ENCODE results near the gene STYXL2. TPM values are rescaled to one million over a fixed set of nuclear protein-coding genes. Genes with fewer than 3 reads are reported as not detected.

Gene STYXL2
- total and polyA plus RNA-seq, 8 donors, result 0.12 to 1.3 (median 0.66) TPM; not detected in 1

DNA sequence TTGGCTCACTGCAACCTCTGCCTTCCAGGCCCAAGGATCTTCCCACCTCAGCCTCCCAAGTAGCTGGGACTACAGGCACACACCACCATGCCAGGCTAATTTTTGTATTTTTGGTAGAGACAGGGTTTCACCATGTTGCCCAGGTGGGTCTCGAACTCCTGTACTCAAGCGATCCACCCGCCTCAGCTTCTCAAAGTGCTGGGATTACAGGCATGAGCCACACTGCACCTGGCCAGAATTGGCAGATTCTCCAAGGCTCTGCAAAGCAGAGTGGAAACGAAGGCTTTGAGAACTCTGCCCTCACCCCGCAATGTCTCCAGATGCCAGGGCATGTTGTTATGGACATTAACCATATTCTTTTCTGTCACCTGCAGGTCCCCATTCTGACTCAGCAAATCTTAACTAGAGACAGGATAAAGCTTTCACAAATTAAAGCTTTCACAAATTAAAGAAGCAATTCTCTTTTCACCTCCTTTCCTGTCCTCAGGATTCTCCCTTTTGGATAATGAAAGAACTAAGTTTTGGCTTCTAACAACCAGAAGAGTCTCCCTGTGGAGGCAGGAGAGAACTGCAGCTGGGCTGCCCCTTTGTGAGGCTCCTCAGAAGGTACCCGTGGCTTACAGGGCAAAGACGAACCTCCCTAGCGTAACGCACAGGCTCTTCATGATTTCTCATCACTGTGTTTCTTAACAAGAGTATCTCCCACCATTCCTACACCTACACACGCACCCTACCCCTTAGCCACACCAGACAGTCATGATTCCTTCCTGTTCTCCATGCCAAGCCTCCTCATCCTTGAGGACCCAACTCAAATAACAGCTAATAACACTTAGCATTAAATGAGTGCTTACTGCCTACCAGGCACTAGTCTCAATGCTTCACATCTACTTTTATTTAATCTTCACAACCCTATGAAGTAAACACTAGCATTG is 33.5 kb upstream of the STYXL2 start:
- Histone ChIP-seq H3K27ac (no peak overlapping the region), H3K4me1 (peaks cover 3 to 6% of the 10 kb centered on the region in 2 donors), H3K36me3 (no peaks in the 10 kb centered on the region), H3K4me3 (no peak overlapping the region), H3K9me3 (no peaks in the 10 kb centered on the region), H3K27me3 (no peaks in the 10 kb centered on the region)
- ATAC-seq (no peak), DNase-seq (no peak)
- intact Hi-C loops (cut with DNase I), result loop anchor here in 1 of 2 donors (10.0 kb wide), 2 partner anchors 154 to 384 kb away; no protein-coding TSS in a partner anchor
- TF ChIP-seq, protein P1, sequence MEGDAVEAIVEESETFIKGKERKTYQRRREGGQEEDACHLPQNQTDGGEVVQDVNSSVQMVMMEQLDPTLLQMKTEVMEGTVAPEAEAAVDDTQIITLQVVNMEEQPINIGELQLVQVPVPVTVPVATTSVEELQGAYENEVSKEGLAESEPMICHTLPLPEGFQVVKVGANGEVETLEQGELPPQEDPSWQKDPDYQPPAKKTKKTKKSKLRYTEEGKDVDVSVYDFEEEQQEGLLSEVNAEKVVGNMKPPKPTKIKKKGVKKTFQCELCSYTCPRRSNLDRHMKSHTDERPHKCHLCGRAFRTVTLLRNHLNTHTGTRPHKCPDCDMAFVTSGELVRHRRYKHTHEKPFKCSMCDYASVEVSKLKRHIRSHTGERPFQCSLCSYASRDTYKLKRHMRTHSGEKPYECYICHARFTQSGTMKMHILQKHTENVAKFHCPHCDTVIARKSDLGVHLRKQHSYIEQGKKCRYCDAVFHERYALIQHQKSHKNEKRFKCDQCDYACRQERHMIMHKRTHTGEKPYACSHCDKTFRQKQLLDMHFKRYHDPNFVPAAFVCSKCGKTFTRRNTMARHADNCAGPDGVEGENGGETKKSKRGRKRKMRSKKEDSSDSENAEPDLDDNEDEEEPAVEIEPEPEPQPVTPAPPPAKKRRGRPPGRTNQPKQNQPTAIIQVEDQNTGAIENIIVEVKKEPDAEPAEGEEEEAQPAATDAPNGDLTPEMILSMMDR (IDR thresholded peaks at IDR 0.05), result no peak

DNA sequence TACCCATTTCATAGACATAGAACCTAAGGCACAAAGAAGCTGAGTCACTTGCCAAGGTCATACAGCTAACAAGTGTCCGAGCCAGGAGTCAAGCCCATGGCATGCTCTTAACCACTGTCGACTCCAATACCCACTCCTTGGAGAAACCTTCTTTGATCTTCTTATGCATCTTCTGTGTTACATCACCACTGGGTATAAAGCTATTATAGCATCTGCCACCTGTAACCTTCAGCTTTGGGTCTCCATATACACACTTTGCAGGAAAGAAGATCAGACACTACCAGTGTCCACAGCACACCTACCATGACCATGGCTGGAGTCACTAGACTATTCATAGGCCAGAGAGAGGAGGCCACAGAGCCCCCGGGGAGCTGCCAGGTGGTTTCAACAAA is 32.8 kb upstream of the STYXL2 start:
- Histone ChIP-seq H3K27ac (no peak overlapping the region), H3K9me3 (no peaks in the 10 kb centered on the region), H3K36me3 (no peaks in the 10 kb centered on the region), H3K4me1 (peaks cover 3 to 6% of the 10 kb centered on the region in 2 donors), H3K4me3 (no peak overlapping the region), H3K27me3 (no peaks in the 10 kb centered on the region)
- intact Hi-C loops (cut with DNase I), result loop anchor here in 1 of 2 donors (10.0 kb wide), 2 partner anchors 154 to 384 kb away; no protein-coding TSS in a partner anchor
- DNase-seq (no peak), ATAC-seq (no peak)
- TF ChIP-seq, protein P1 (IDR thresholded peaks at IDR 0.05), result no peak

DNA sequence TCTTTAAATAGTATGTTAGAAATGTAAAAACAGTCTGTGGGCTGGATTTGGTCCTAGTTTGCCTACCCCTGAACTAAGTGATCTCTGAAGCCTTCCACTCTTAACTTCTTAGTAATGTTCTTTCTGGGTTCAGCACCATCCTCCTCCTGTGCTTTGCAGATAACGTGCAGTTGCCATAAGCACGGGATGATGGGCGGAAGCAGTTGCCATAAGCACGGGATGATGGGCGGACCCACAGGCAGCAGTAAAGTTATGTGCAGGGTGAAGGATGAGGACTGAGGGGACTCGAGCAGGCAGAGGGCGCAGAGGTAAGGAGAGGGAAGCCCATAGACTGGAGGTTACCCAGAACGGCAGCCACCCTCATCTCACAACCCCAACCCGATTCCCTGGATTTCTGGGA is 29.3 kb upstream of the STYXL2 start:
- no peak for ATAC-seq
- intact Hi-C loops (cut with DNase I), result loop anchor here in 1 of 2 donors (10.0 kb wide), 2 partner anchors 150 to 380 kb away; no protein-coding TSS in a partner anchor
- Histone ChIP-seq H3K9me3 (no peaks in the 10 kb centered on the region), H3K4me3 (no peak overlapping the region), H3K4me1 (peaks cover 3 to 7% of the 10 kb centered on the region in 2 donors), H3K27me3 (no peaks in the 10 kb centered on the region), H3K27ac (no peak overlapping the region), H3K36me3 (no peaks in the 10 kb centered on the region)
- TF ChIP-seq, protein P1 (IDR thresholded peaks at IDR 0.05), result no peak
- no peak for DNase-seq

DNA sequence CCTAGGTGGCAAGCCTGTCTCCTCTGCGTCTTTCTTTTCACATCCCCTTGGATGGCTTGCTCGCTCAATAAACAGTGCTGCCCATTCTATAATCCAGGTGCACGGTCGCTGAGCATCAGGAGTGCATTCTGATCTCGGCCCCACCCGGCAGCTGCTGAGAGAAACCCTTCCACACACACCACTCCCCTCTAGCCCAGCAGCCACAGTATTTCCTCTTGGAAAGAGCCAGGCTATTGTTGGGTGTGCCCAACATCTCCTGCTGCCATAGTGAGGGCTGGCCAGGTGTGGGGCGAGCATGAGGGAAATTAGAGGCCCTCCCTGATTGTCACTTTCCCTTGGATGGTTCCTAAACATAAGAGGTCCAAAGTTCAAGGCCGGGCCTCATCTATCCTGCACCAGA is 28.4 kb upstream of the STYXL2 start:
- TF ChIP-seq, protein P1 (IDR thresholded peaks at IDR 0.05), result no peak
- ATAC-seq (no peak), DNase-seq (no peak)
- intact Hi-C loops (cut with DNase I), result loop anchor here in 1 of 2 donors (10.0 kb wide), 2 partner anchors 149 to 379 kb away; no protein-coding TSS in a partner anchor
- Histone ChIP-seq H3K9me3 (no peaks in the 10 kb centered on the region), H3K4me3 (no peak overlapping the region), H3K27me3 (no peaks in the 10 kb centered on the region), H3K36me3 (no peaks in the 10 kb centered on the region), H3K27ac (no peak overlapping the region), H3K4me1 (peaks cover 3 to 7% of the 10 kb centered on the region in 2 donors)
